ENCODE data around the gene PTPRJ.

The PTPRJ gene

DNA sequence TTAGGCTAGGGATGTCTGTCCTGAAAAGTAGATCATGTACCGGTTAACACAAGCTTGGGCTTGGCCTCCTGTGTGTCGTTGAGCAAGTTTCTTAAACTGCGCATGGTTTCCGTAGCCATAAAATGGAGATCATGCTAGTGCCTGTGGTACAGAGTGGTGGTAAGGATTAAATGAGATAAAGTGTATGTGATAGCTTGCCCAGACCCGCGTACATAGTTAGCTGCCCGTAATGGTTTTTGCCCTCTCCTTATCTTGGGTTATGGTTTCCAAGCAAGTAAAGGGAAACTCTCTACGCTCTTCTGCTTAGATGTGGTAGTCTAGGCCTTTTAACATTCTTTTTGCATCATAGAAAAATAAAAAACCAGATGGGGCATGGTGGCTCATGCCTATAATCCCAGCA is 11.0 kb upstream of the PTPRJ start:
- DNase-seq (ENCODE audit: low spot score), result no peak

DNA sequence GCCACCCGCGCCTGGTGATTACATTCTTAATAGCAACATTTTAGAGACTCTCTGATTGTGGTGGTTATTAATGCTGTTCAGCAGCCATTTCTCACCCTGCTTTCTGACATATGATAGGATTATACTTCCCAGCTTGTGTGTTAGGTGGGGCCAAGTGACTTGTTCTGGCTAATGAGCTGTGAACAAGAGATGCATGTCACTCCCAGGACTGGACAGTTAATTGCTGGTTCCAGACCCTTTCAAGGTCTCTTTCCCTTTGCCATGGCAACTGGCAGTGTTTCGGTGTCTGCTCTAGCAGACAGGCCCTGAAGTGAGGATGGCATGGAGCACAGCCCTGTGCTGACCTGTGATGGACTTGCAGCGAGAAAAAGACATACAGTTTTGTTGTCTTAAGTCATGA is 8.9 kb upstream of the PTPRJ start:
- DNase-seq (ENCODE audit: low spot score), result no peak

DNA sequence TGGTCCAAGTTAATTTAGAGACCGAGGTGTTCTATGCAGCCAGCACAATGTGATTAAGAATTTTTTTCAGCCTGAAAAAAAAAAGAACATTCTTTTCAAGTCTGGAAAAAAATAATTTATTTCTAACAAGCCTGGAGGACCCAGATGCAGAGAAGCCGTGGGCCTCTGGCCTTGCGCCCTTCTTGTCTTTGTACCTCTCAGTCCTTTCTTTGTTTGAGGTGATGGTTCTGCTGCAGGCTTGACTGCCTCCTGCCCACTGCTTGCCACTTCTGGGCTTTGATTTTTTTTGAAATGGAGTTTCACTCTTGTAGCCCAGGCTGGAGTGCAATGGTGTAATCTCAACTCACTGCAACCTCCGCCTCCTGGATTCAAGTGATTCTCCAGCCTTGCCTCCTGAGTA is 7.2 kb upstream of the PTPRJ start:
- DNase-seq (ENCODE audit: low spot score), result no peak

DNA sequence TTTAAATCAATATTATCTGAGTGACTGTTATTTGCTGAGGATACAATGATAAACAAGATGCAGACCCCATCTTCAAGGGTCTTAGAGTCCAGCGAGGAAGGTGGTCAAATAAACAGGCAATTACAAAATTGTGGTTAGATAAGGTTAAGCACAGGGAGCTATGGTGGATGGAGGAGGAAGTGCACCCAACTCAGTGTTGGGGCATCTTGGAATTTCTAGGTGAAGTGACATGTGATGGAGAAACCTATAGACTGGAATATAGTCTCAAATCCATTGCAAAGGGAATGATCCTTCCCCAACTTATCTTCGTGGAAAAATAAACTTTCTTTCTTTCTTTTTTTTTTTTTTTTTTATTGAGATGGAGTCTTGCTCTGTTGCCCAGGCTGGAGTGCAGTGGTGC is 3.4 kb upstream of the PTPRJ start:
- DNase-seq (ENCODE audit: low spot score), result no peak

DNA sequence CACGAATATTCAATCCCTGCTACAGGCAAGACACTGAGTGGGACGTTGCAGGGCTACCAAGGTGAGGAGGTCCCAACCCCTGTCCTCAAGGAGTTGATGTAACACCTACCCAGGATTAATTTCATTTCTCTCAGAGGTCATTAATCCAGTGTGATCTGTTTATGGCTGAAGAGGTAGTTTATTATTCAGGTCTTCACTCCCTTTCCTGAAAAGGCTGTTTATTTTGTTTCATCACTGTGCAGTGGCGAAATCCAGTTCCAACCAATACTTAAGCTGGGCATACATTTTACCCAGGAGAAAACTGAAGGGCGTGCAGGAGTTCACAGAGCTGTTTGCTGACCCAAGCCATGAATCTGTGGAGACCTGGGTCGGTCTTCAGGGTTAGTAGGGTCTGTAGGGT is 2.7 kb upstream of the PTPRJ start:
- no peak for DNase-seq (ENCODE audit: low spot score)

DNA sequence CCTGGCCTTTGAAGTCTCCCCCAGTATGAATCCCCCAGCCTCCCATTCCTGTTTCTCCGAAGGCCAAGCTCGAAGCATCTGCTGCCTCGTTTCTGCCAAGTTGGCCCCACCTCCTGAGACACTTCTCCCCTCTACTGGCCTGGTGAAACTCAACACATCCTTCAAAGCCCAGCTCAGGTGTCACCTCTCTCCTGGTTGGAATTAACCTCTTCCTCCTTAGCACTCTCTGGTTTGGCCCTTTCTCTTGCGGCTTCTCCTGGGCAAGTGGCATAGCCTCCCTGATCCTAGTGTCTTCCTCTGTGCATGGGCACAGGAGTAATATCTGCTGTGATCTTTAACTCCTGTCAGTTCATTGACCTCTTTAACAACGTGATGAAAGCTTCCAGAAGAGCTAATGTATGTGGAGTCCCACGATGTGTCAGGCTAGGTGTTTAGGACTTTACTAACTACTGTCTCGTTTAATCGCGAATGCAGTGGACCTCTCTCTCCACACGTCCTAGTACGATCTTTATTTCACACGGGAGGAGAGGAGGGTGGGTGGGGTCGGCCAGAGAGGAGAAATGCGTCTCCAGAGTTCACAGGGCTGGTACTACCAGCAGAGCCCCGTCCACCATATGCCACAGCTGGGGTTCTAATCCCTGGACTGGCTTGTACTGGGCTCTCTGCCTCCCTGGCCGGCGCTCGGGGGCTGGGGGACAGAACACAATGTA is 826 bp upstream of the PTPRJ start:
- no peak for DNase-seq (ENCODE audit: low spot score)

DNA sequence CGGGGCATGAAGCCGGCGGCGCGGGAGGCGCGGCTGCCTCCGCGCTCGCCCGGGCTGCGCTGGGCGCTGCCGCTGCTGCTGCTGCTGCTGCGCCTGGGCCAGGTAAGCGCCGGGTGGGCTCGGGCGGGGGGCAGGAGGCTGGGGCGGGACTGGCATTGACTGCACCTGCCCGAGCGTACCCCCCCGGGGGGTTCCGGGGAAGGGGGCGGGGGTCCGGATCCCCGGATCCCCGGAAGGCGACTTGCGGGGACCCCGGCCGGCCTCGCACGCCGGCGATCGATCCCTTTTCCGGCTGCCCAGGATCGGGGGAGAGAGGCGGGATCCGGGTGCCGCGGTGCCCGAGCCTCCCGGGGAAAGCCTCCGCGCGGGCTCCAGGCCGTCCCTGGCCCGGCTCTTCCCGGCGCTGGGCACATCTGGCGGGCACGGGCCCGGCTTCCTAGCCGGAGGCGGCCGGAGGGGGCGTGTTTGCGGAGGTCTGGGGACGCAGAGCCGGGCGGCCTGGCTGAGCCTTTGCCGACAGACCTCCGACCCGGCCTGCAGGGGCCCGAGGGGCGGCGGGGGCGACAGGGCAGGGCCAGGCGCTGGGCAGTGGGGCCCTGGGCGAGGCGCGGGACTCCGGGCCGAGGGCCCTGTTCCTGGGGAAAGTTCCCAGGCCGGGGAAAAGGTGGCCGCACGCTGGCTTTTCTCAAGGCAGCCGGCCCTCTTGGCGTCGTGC is 705 bp downstream of the PTPRJ start:
- peak; percentile 38 for DNase-seq (ENCODE audit: low spot score)

DNA sequence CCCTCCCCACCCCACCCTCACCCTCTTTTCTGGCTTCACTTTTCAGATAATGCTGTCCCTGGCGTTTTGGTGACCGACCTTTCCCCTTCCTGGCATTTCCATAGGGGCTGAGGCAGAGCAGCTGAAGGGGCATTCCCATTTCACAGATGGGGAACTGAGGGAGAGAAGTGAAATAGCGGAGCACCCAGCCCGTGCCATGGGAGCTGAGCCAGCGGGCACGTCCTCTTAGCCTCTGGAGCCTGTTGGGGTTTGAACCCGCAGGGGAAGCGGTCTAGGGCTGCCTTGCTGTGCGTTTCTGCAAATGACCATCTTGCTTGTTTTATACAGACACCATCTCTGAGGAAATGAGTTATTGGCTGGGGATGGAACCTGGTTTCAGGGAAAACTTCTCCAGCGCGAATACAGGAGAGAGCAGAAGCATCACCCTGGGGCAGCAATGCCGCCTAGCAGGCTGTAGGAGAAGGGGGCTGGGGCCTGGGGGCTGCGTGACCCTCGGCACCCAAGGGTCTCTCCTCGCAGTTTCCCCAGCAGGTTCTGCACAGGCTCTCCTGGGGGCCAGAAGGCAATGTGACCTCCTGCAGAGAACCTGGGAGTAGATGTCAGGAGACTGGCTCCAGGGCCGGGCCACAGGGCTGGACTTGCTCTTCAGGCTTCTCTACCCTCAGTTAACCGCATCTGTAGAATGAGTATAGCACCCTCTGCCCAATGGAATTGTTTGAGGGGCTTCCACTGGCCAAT is 1.5 kb downstream of the PTPRJ start:
- no peak for DNase-seq (ENCODE audit: low spot score)

DNA sequence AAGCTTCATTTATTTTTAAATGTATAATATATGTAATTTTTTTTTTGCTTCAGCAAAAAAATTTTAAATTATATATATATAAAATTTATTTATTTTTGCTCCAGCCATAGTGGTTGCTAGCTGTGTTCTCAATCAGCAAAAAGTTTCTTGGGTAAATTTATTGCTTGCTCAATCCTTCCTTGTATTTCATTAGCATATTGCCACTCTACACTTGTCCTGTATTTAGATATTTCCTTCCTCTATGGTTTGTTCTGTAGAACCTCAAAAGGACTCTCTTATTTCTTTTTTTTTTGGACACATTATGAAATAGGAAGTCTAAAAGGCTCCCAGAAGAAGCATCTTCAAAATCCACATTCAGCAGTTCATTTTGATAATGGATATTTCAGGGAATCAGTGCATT is 2.3 kb downstream of the PTPRJ start:
- DNase-seq (ENCODE audit: low spot score), result no peak

DNA sequence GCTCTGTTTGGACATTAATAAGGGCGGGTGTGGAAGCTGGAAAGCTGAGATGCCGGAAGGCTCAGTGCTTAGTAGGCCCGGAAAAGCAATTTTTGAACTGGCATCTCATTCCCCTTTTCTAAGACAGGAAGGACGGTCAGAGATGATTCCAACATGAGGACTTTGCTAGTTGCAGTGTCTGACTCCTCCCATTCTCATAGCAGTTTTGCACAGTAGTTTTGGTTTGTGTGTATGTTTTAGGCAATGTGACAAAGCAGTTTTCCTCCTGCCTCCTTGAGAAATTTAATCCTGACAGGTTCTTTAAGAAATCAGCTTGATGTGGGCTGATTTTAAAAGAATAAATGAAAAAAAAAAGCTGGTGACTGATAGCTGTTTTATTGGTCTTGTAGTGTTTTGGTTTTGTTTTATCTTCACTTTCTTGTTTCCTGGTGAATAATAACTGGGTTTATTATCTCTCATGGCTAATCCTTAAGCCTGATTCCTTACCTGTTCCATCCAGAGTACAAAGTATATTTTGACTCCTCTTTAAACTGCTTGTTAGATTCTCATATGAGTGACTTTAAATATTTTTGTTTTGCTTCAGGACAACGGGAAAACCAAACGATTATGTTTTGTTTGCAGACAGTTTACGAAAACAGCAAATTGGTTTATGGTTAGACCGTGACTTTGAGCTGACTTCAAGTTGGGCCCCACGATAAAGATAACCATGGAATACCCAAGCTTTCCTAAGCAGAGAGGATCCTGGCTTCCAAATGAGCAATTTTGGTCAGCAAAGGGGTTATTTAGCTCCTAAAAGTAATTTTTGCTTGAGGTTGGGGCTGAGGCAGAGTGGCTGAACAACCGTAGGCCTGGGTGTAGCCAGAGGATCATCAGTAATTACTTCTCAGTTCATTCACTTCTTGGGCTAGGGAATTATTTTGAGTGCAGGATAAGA is 3.4 kb downstream of the PTPRJ start:
- DNase-seq (ENCODE audit: low spot score), result no peak

DNA sequence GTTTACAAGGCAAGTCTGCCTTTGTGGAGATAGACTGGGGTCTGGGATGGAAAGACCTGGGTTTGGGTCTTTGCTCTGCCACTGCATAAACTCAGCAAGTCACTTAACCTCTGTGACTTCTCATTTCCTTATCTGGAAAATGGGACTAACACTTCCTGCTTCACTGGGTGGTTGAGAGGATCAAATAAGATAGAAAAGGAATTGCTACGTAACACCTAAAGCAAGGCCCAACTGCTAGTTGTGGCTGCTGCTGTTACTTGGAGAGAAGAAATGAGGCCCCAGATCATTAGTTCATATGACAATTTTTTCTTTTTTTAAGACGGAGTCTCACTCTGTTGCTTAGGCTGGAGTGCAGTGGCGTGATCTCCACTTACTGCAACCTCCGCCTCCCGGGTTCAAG is 5.9 kb downstream of the PTPRJ start:
- no peak for DNase-seq (ENCODE audit: low spot score)

DNA sequence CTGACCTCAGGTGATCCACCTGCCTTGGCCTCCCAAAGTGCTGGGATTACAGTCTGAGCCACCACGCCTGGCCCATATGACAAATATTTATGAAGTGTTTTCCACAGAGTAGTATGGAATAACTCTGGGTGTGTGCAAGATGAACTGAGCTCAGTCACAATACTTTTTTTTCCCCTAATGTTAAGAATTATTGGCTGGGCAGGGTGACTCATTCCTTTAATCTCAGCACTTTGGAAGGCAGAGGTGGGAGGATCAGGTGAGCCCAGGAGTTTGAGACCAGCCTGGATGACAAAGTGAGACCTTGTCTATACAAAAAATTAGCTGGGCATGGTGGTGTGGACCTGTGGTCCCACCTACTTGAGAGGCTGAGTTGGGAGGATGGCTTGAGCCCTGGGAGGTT is 6.4 kb downstream of the PTPRJ start:
- peak; percentile 62 for DNase-seq (ENCODE audit: low spot score)

DNA sequence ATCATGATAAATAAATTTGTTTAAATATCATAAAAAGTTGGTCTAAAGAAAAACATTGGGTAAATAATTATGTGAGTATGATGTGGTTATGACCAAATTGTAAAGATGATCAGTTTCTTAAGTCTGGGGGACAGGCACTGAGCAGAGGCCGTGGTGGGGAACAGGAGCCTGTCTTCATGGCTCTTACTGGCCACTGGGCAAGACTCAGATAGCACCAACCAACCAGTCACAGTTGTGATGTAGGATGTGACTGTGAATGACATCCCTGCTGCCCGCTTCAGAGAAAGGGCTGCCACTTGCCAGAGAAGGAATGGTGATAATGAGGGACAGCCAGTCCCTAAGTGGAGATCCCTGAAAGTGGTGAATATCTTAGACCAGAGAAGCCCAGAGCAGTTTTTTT is 7.0 kb downstream of the PTPRJ start:
- no peak for DNase-seq (ENCODE audit: low spot score)

DNA sequence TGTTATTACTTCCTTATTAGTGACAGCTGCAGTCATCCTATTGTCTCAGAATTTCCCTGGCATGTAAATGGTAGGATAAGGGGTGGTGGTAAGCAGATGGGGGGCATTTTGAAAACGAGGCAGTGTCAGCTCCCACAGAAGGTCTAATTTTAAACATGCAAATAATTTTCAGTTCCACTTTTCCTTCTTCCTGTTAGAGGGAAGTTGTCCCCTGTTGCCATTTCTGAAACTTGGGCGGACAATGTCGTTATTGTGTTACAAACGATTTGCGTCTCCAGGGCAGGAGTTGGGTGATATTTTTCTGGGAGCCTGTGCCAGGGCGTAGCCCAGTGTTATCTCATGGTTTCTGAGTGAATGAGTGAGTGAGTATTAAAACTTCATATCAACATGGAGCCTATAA is 7.4 kb downstream of the PTPRJ start:
- DNase-seq (ENCODE audit: low spot score), result no peak

DNA sequence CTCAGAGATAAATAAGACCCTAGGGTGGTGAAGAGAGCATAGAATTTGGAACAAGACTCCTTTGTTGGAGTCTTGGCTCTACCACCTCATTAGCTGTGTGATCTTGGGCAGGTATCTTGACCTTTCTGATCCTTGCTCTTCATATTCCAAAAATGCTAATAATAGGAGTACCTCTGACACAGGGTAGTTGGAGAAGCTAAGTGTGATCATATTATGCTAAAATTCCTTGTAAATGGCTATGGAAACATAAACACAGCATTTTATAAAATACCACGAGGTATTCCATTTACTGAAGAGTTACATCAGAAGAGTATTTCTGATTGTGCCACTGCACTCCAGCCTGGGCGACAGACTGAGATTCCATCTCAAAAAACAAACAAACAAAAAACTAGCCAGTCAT is 9.4 kb downstream of the PTPRJ start:
- no peak for DNase-seq (ENCODE audit: low spot score)

DNA sequence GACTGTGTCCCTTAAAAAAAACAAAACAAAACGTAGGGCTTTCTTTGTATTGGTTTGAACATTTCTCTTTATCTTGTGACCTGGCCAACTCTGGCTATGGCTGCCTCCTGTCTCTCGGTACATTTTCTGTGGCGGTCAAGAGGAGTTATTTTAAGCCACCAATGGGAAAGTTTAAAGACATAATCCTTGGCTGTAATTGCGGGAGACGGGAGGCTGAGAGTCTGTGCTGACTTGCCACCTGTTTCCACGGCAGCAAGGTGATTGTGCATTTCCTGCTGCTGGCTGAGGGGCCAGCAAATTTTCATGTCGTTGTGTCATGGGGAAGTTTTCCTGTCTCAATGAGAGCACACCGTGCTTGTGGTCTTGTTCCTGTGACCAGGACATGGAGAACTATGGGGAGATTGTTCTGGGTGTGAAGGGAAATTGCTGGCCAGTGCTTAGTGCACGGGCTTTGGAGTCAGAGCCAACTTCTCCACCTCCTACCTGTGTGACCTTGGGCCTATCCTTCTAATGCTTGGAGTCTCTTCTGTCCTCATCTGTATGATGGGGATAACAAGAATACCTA is 11.0 kb downstream of the PTPRJ start:
- DNase-seq (ENCODE audit: low spot score), result peak; percentile 28

DNA sequence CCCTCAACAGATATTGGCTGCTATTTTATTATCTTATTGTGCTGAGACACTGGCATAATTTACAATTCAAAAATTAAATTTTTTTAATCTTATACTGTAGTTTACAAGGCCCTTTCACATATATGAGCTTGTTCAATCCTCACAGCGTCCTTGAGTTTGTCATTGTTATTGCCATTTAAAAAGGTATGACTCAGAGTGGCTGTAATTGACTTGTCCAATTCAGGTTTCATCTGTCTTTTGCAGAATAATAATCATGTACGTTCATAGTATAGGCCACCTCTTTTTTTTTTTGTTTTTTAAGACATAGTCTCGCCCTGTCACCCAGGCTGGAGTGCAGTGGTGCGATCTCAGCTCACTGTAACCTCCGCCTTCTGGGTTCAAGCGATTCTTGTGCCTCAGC is 11.5 kb downstream of the PTPRJ start:
- no peak for DNase-seq (ENCODE audit: low spot score)

DNA sequence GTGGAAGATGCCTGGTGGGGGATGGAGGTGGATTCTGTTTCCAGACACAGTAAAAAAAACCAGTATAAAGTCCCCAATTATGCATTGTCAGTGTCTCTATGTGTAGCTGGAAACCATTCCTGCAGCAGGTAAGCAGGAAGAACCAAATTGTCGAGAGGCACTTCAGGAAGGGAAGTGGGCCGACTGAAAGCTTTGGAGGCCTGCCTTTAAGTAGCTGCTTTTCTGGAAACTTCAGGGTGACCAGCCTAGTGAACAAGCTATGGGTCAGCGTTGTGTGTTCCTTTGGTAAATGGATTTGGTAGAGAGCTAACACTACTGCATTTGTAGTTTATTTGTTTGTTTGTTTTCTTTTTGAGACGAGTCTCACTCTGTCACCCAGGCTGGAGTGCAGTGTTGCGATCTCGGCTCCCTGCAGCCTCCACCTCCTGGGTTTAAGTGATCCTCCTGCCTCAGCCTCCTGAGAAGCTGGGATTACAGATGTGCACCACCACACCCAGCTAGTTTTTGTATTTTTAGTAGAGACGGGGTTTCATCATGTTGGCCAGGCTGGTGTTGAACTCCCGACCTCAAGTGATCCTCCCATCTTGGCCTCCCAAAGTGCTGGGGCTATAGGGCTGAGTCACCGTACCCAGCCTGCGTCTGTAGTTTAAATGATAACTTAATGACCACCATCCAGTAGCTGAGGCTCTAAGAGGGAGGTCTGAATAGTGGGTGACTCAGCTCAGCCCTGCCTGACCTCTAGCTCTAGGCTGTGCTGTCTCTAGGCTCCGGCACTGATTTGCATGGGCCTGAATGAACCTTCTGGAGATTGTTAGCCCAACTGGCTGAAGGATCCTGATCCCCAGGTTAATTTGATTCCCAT is 12.8 kb downstream of the PTPRJ start:
- DNase-seq (ENCODE audit: low spot score), result no peak

DNA sequence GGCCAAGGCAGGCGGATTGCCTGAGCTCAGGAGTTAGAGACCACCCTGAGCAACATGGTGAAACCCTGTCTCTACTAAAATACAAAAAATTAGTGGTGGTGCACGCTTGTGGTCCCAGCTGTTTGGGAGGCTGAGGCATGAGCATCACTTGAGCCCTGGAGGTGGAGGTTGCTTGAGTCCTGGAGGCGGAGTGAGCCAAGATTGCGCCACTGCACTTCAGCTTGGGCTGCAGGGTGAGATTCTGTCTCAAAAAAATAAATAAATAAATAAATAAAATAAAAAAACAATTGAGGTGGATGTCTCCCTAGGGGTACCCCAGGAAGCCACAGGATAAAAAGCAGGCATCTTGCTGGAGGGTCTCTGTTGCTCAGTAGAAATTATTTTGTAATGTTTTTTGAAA is 14.1 kb downstream of the PTPRJ start:
- no peak for DNase-seq (ENCODE audit: low spot score)

DNA sequence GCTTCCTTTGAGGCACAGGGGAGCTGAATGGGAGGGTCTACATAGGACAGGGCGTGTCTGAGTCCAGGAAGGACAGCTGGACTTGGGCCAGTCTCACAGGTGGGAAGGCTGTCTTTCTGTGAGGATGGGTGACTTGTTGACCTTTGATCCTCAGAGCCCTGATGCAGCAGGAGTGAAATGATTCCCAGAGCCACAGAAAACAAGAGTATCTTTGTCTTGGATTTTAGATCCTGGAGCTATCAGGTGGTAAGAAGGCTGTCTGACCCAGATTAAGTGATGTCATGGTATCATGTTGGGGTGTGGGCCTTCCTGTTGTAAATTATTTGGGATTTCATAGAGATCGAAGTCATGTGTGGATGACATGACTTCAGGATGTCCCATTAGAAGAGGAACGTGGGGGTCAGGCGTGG is 15.0 kb downstream of the PTPRJ start:
- peak; percentile 47 for DNase-seq (ENCODE audit: low spot score)
